GM19239 (cell line): ENCODE results near the gene METTL14.
"Not testable (repeated sequence)": the region's sequence is repeated elsewhere in the genome, so short reads cannot be mapped to it uniquely, and the experiment has no call there.

Experiments
- DNase-seq: peaks from one replicate; pipeline ENCODE4 v3.0.0; 2011; ENCODE audit warnings: low spot score; ENCODE audit not compliant: insufficient read length
- FAIRE-seq: peaks from 2 replicates; lab custom pipeline; 2011; peaks lifted over from hg19 to GRCh38; lab: Jason Lieb, UNC

METTL14 gene

GRCh38 chr4:118684873-118685811 lies at the start of gene METTL14:
TSS of gene METTL14 (plus strand) at chr4:118685392. CDS start at chr4:118685535, 143 bp downstream.
- peak; percentile 63 for DNase-seq
- FAIRE-seq: peak; percentile 97

- not testable (repeated sequence) for FAIRE-seq, DNase-seq
Measured at GRCh38 chr4:118636126-118636525, 49.1 kb upstream of the METTL14 start.

- FAIRE-seq, DNase-seq: not testable (repeated sequence)
Measured at GRCh38 chr4:118664665-118665064, 20.5 kb upstream of the METTL14 start.

- not testable (repeated sequence) for DNase-seq, FAIRE-seq
Measured at GRCh38 chr4:118669220-118669619, 16.0 kb upstream of the METTL14 start.

- DNase-seq, FAIRE-seq: not testable (repeated sequence)
Measured at GRCh38 chr4:118670968-118671367, 14.2 kb upstream of the METTL14 start.

GRCh38 chr4:118676128-118676527 lies 9.1 kb upstream of the METTL14 start:
- DNase-seq: no peak
- no peak for FAIRE-seq

GRCh38 chr4:118680808-118681207 lies 4.4 kb upstream of the METTL14 start:
- FAIRE-seq: no peak
- no peak for DNase-seq

- FAIRE-seq: no peak
- DNase-seq: no peak
Measured at GRCh38 chr4:118682928-118683327, 2.3 kb upstream of the METTL14 start.

GRCh38 chr4:118683513-118683912 lies 1.7 kb upstream of the METTL14 start:
- no peak for FAIRE-seq

GRCh38 chr4:118703118-118703517 lies 17.9 kb downstream of the METTL14 start:
- DNase-seq (no peak), FAIRE-seq (no peak)

More at GRCh38 chr4:118683513-118683912, 1.7 kb upstream of the METTL14 start:
- DNase-seq: no peak

- DNase-seq (no peak), FAIRE-seq (no peak)
Measured at GRCh38 chr4:118711052-118711451, 25.9 kb downstream of the METTL14 start.

GRCh38 chr4:118712872-118713271 lies 27.7 kb downstream of the METTL14 start:
- DNase-seq: no peak
- FAIRE-seq: peak; percentile 33

GRCh38 chr4:118714682-118715081 lies 29.5 kb downstream of the METTL14 start:
- no peak for DNase-seq
- no peak for FAIRE-seq

GRCh38 chr4:118716304-118716703 lies 31.1 kb downstream of the METTL14 start:
- DNase-seq (no peak), FAIRE-seq (no peak)

GRCh38 chr4:118718511-118719170 lies 33.4 kb downstream of the METTL14 start:
- FAIRE-seq (no peak), DNase-seq (no peak)

GRCh38 chr4:118721752-118722151 lies 36.6 kb downstream of the METTL14 start:
- DNase-seq (no peak), FAIRE-seq (no peak)

GRCh38 chr4:118723369-118723768 lies 38.2 kb downstream of the METTL14 start:
- FAIRE-seq: no peak
- DNase-seq: no peak

- FAIRE-seq (no peak), DNase-seq (no peak)
Measured at GRCh38 chr4:118727360-118727759, 42.2 kb downstream of the METTL14 start.

GRCh38 chr4:118729287-118730286 lies 44.4 kb downstream of the METTL14 start:
- FAIRE-seq (no peak), DNase-seq (no peak)

GRCh38 chr4:118730683-118731082 lies 45.5 kb downstream of the METTL14 start:
- no peak for FAIRE-seq
- no peak for DNase-seq
